Measurements from ENCODE around the gene TMEM116.
"Not testable (repeated sequence)": the region's sequence is repeated elsewhere in the genome, so short reads cannot be mapped to it uniquely, and the experiment has no call there.

TMEM116 gene

DNA sequence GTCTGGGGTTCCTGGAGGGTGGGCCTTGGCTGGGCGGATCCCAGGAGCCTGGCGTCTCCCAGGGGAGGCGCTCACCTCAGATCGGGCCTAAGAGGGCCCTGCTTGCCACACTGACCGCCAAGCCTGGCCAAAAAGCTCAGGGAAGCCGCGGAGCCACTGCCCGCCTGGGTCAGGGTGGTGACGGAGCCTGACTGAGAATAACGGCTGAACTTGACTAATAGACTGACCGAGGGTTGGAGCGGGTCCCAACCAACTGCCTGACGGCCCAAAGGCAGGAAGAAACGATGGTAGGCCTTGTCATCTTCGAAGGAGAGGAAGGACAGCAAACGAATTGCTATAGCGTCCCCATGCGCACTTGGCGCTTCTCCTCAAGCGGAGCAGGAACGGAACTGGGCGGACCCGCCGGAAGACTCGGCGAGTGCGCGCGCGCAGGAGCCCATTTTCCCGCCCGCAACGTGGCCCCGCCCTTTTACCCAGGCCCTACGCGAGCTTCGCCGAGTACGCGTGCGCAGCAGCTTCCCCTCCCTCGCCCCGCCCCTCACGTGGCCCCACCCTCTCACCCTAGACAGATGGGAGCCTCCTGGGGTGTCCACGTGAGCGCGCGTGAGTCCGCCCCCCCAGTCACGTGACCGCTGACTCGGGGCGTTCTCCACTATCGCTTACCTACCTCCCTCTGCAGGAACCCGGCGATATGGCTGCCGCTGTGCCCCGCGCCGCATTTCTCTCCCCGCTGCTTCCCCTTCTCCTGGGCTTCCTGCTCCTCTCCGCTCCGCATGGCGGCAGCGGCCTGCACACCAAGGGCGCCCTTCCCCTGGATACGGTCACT is at the start of gene TMEM116, which contains the start of gene ERP29:
TSS of gene TMEM116 (minus strand) at position 391 of the 826 bp plus-strand sequence. CDS start 7,895 bp downstream, outside the sequence.
TSS of gene ERP29 (plus strand) at position 652 of the 826 bp plus-strand sequence. CDS start at position 692, 40 bp downstream.
- peak; percentile 97 for DNase-seq (ENCODE audit: low spot score)

DNA sequence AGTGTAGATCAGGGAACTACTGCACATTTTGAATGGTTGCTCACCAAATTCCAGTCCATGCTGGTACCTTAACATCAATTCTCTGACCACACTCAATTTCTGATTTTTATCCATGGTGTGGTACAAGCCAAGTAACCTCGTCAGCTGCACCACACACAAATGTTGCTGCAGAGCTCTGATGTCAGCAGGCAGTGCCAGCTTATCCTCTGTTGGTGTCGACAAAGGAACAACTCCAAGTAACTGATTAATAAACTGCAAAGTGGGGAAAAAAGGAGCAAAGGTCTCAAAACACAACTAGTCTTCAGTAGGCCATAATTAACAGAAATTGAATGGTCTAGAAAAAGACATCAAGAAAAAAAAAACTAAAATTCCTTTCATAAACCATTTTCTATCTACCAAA is 48.2 kb upstream of the TMEM116 start:
- no peak for DNase-seq (ENCODE audit: low spot score)

DNA sequence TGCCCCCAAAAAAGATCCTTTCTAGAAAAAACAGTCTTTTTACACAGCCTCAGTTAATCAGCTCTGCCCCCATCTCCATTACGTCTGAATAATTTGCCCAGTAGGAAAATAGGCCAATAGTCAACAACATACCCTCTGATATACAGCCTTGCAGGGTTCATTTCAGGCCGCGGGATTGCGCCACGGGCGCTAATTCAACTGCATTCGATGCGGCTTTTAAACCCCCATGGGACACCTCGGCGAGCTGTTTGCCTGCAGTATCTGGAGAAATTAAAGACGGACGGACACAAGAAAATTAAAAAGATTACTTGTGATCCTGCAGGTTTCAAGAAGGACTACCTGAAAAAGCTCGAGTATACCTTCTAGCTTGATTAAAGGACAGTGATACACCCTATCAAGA is 36.4 kb upstream of the TMEM116 start:
- no peak for DNase-seq (ENCODE audit: low spot score)

DNA sequence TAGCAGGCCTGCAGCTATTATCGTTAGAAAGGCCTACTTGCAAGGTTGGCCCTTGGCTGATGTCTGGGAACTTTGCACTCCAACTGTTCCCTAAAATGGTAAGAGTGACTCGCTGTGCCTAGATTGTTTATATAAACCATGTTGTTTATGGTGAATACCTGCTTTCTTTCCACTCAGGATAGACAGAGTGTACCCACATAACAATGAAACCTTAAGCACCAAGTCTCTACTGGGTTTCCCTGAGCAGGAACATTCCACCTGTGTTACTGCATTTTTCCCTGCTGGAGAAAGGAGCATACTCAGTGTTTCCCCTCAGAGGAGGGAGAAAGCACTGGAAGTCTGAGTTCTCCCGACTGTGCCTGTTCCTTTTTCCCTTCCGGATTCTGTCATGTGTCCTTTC is 33.0 kb upstream of the TMEM116 start:
- DNase-seq (ENCODE audit: low spot score) = no peak

GRCh38 chr12:112036614-112037013 is 23.6 kb upstream of the TMEM116 start:
- DNase-seq (ENCODE audit: low spot score) = not testable (repeated sequence)

GRCh38 chr12:112035219-112035785 is 22.3 kb upstream of the TMEM116 start:
- no peak for DNase-seq (ENCODE audit: low spot score)

GRCh38 chr12:112032292-112032691 is 19.3 kb upstream of the TMEM116 start:
- DNase-seq (ENCODE audit: low spot score) = no peak

GRCh38 chr12:112031472-112031871 is 18.5 kb upstream of the TMEM116 start:
- no peak for DNase-seq (ENCODE audit: low spot score)

DNA sequence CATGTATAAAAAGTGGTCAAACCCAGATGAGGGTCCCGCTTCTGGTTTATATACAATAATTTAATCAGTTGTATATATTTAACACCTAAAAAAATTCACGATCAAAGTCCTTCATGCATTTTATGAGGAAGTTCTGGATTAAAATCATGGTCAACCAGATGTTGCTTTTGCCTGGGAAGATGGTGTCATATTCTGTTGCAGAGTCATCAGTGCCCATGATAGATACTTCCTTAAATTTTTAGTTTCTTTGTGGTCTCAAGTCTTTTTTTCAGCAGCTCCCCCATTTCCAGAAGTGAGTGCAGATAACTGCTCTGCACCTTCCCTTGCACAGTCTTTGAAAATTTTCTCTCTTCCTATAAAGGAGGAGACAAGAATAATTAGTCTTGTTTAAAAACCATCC is 16.3 kb upstream of the TMEM116 start:
- no peak for DNase-seq (ENCODE audit: low spot score)

- DNase-seq (ENCODE audit: low spot score) = no peak
Measured at GRCh38 chr12:112025808-112026375, 12.9 kb upstream of the TMEM116 start.

GRCh38 chr12:112023759-112024396 is 10.9 kb upstream of the TMEM116 start:
- DNase-seq (ENCODE audit: low spot score) = no peak

GRCh38 chr12:112022241-112023016 is 9.5 kb upstream of the TMEM116 start:
- DNase-seq (ENCODE audit: low spot score) = no peak

DNA sequence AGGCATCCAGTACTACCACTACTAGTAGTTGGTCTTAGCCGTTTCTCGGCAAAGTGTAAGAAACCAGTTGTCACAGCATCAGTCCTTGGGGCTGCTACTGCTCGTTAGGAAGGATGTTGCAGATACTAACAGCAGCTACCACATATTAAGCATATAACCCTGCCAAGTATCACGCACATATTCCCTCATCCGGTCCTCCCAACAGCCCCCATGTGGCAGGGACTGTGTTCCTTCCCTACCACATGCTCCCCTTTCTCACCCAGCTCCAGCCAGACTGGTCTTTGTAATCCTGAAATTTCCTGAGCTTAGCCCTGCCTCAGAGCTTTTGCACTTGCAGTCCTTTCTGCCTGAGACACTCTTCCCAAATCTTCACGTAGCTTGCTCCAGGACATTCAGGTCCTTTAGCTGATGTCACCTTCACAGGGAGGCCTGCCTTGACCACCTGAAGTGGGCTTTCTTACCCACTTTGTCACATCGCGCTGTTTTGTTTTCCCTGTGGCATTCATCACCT is 8.0 kb upstream of the TMEM116 start:
- no peak for DNase-seq (ENCODE audit: low spot score)

GRCh38 chr12:112018571-112019237 is 5.7 kb upstream of the TMEM116 start:
- DNase-seq (ENCODE audit: low spot score) = no peak

- no peak for DNase-seq (ENCODE audit: low spot score)
Measured at GRCh38 chr12:112017041-112017440, 4.1 kb upstream of the TMEM116 start.

DNA sequence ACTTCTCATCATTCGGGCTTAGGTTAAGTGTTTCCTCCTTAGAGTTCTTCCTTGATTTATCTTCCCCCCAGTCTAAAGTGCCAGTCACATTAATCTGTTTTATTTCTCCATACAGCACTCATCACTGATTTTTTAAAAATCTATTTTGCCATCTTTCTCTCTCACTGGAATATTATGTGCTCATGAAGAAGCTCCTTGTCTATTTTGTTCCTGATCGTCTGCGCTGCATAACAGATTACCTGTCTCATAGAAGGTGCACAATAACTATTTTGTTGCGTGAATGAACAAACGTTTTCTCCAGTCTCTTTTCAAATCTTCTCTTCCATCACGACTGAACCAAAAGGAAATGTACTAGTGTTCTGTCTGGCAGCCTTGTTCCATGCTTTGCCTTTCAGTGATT is 3.0 kb upstream of the TMEM116 start:
- DNase-seq (ENCODE audit: low spot score) = no peak

DNA sequence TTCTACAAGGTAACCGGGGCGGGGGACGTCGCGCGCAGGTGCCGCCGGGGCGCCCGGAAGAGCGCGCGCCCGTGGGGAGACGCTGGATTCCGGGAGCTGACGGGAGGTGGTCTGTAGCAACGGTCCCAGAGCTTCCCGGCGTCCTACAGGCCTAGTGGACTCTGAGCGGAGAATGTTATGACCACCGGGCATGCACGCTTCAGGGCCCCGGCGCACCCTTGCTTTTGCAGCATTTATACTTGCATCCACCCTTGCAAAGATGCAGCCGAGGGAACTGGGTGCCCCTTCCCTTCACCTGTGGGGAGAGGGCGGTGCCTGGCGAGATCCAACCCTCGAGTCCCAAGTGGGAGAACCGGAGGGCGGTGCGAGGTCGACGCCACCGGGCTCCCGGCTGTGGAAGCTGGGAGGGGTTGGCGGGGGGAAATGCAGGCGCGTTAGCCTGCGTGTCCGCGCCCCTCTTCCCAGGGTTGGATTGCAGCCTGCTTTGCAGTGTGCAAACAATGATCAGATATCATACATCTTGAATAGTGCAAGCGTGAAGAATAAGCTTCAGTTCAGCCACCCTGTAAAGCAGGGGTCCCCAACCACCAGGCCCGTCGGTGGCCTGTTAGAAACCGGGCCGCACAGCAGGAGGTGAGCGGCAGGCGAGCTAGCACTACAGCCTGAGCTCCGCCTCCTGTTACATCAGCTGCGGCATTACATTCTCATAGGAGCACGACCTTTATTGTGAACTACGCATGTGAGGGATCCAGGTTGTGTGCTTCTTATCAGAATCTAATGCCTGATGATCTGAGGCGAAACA is 837 bp upstream of the TMEM116 start:
- DNase-seq (ENCODE audit: low spot score) = peak; percentile 59

- no peak for DNase-seq (ENCODE audit: low spot score)
Measured at GRCh38 chr12:112011685-112012084, 1.3 kb downstream of the TMEM116 start.

DNA sequence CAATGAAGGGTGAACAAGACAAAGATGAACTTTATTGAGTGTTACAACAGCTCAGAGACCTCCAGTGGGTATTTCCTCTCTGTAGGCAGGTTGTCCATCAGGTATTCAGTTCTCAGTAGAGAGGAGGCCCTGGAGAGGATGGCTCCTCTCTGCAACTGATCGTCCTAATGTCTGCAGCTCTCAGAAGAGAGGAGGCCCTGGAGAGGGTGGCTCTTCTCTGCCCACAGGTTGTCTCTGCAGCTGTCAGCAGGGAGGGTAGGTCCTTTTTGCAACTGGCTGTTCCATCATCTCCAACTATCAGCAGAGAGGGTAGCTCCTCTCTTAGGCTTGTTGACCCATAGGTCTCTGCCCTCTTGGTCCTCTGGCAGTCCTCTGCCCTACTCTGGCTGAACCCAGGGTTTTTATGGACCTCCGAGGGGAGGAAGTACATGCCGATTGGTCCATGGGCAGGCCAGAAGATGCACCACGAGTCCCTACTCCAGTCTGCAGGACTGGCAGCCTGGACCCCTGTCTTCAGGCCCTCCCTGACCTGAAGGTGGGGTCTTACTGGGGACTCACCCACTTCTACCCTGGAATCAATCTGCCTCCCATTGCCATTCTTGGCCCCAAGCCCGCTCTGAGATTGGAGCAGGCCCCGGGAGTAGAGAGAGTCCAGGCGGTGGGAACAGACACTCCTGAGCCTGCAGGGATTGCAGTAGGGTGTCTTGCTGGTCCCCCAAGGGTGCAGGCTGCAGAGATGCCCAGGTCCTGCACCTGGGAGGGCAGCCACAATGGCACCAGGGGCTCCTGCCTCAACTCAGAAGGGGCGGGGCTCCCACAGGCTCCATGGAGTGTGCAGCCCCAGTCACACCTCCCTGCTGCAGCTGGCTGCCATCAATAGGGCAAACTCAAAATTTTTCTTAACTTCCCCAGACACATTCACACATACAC is 2.3 kb downstream of the TMEM116 start:
- no peak for DNase-seq (ENCODE audit: low spot score)

Measured in pons (tissue), 1 donor.